Gastroesophageal sphincter (tissue), 3 donors: Measurements from ENCODE around the gene G6PD.
"Not testable (repeated sequence)": the region's sequence is repeated elsewhere in the genome, so short reads cannot be mapped to it uniquely, and the experiment has no call there.

Experiments used
- CTCF ChIP-seq, 4 experiments: fragments of 200-600 bp in 2 of 4; fragments of 450-650 bp in 2 of 4; sonication (generic) in 1 of 4; IDR thresholded peaks; one replicate each; pipeline ENCODE4 v1.5.1; 2017 to 2019; ENCODE audit warnings: antibody characterized with exemption in 4 of 4, mild to moderate bottlenecking in 2 of 4, moderate library complexity in 2 of 4
- POLR2AphosphoS5 ChIP-seq: sonication (generic); formaldehyde crosslinking; IDR thresholded peaks from one replicate; pipeline ENCODE4 v1.6.1; 2017; ENCODE audit warnings: antibody characterized with exemption

- TF ChIP-seq CTCF (IDR thresholded peaks at IDR 0.05); POLR2AphosphoS5: not testable (repeated sequence)
Measured at GRCh38 chrX:154570361-154570760, 23.7 kb upstream of the G6PD start.
